Cardiac muscle cell (in vitro differentiated cells and primary cell): Measurements from ENCODE around the gene TNS4. TPM values are rescaled to one million over a fixed set of nuclear protein-coding genes. Genes with fewer than 3 reads are reported as not detected.
A peak's percentile ranks its signal among the peaks of the same experiment; 100 is the strongest.

ENCODE experiments used
- DNase-seq, 2 donors: peaks; one replicate each; pipeline versions ENCODE4 v3.0.0 to v3.0.0-alpha.2; 2010 to 2017; ENCODE audit warnings: low read depth in 1 of 2, low spot score in 1 of 2
- H3K27ac ChIP-seq: fragments of 200-600 bp; sonication (generic); 2 replicates; pipeline ENCODE4 v1.5.1; 2016
- H3K27me3 ChIP-seq: fragments of 200-600 bp; sonication (generic); 2 replicates; pipeline ENCODE4 v1.6.0; 2016; ENCODE audit warnings: control low read depth
- H3K36me3 ChIP-seq: fragments of 200-600 bp; sonication (generic); 2 replicates; pipeline ENCODE4 v1.5.1; 2016; ENCODE audit warnings: control low read depth
- H3K4me1 ChIP-seq: fragments of 200-600 bp; sonication (generic); 2 replicates; pipeline ENCODE4 v1.8.1; 2017; ENCODE audit warnings: low read depth, mild to moderate bottlenecking, mixed run types
- H3K4me3 ChIP-seq: fragments of 200-600 bp; sonication (generic); 2 replicates; pipeline ENCODE4 v1.5.1; 2016; ENCODE audit warnings: mild to moderate bottlenecking
- H3K9me3 ChIP-seq: fragments of 200-600 bp; sonication (generic); 2 replicates; pipeline ENCODE4 v1.5.1; 2017; ENCODE audit warnings: low read depth, mild to moderate bottlenecking, control low read depth
- polyA plus RNA-seq: library from polyadenylated mRNA; unstranded; fragments of >200 nt; fragmentation: Nextera tagmentation; extraction: Ambion mirVana; gene quantifications from 2 replicates; pipeline ENCODE4 v1.2.1, GENCODE V29; 2016
- total RNA-seq: library from RNA; depleted of rRNA; stranded (reverse); fragments of >200 nt; gene quantifications from 2 replicates; pipeline ENCODE4 v1.2.3, GENCODE V29; 2016
- TF ChIP-seq, protein P1 (sequence below): IDR thresholded peaks from 2 replicates; pipeline ENCODE4 v1.5.1; 2012; ENCODE audit warnings: low read depth, mild to moderate bottlenecking, low read length

Gene TNS4
- total and polyA plus RNA-seq, 2 experiments from 2014 or later, result not detected

DNA sequence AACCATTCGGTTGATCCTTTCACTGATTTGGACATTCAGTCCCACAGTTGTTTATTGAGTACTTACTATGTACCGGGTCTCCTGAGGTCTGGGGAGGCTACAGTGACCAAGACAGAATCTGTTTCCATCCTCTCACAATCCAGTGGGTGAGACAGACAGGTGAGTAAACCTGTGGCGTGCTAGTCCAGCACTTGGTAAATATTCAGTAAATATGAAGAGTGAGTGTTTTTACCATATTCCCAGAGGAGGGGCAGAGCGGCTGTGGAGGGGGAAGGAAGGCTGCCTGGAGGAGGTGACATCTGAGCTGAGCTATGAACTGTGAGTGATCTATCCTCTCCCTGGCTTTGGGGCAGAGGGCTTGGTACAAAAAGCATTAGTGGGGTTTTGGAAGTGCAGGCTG, 32.5 kb upstream of the TNS4 start:
- Histone ChIP-seq H3K36me3 (no peaks in the 10 kb centered on the region), H3K9me3 (no peaks in the 10 kb centered on the region), H3K4me3 (no peak overlapping the region), H3K27me3 (no peaks in the 10 kb centered on the region), H3K27ac (peak overlapping the region; percentile 96), H3K4me1 (peaks cover 30% of the 10 kb centered on the region)
- TF ChIP-seq, protein P1, sequence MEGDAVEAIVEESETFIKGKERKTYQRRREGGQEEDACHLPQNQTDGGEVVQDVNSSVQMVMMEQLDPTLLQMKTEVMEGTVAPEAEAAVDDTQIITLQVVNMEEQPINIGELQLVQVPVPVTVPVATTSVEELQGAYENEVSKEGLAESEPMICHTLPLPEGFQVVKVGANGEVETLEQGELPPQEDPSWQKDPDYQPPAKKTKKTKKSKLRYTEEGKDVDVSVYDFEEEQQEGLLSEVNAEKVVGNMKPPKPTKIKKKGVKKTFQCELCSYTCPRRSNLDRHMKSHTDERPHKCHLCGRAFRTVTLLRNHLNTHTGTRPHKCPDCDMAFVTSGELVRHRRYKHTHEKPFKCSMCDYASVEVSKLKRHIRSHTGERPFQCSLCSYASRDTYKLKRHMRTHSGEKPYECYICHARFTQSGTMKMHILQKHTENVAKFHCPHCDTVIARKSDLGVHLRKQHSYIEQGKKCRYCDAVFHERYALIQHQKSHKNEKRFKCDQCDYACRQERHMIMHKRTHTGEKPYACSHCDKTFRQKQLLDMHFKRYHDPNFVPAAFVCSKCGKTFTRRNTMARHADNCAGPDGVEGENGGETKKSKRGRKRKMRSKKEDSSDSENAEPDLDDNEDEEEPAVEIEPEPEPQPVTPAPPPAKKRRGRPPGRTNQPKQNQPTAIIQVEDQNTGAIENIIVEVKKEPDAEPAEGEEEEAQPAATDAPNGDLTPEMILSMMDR, result no peak
- DNase-seq, result no peak

DNA sequence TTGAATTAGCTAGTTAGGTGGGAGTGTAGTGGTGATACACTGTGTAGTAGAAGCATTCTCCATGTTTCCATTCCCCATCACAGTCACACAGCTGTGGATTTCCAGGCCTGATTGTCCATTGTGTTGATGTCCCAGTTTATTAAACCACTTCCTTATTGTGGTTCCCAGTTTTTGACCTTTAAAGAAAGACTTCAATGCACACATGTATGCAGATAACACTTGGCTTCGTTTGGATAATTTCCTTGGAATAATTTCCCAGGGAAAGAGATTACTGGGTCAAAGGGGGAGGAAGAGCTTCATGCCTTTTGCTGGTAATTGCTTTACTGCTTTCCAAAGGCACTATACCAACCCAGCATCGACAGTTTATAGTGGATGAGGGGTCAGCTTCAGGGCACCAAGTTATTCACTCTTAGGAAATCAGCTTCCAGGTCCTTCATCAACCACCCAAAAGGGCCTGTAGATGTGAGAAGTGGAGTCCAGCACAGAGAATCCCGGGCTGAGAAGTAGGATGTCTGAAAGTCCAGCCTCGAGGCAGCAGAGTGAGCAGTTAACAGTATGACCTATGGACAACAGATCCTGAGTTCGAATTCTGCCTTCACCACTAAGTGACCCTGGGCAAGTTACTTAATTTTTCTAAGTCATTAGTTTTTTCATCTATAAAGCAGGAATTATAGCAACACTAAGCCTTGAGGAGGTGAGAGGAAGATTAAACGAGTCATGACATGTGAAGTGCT, 31.3 kb upstream of the TNS4 start:
- peak in 1 of 2 donors; percentile 81 for DNase-seq
- Histone ChIP-seq H3K27ac (no peak overlapping the region), H3K36me3 (no peaks in the 10 kb centered on the region), H3K4me3 (no peak overlapping the region), H3K4me1 (peaks cover 30% of the 10 kb centered on the region), H3K27me3 (no peaks in the 10 kb centered on the region), H3K9me3 (no peaks in the 10 kb centered on the region)
- TF ChIP-seq, protein P1, result no peak

DNA sequence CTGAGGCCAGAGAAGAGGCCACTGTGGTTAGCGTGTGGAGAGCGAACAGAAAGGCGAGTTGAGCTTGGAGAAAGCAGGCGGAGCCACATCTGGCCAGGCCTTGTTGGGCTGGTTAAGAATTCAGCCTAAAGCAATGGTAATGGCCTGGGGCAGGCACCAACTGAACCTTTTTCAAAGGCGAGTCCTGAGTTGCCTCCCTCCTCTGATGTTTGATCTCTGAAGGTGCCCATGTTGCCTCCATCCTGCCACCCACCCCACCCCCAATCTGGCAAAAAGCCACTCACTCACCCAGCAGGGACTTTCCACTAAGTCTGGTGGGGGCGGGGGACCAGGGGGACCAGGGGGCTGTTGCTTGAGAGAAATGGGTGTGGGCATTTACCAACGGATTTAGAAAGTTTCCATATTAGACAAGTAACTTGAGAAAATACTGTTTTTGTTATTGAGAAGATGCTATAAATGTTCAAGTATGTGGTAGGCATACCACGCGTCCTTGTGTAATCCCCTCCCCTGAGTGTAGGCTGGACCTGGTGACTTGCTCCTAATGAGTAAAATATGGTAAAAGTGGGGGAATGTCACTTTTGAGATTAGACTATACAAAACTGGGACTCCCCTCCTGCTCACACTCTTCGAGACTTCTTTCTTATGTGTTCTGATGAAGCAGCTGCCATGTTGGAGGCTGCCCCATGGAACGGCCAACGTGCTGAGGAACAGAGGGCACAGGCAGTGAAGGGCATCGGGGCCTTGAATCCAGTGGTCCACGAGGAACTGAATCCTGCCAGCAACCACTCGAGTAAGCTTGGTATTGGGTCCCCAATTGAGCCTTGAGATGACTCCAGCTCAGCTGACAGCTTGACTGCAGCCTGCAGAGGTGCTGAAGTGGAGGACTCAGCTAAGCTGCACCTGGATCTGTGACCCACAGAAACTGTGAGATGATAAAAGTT, 29.9 kb upstream of the TNS4 start:
- H3K9me3 ChIP-seq, result no peaks in the 10 kb centered on the region
- no peak for DNase-seq
- no peaks in the 10 kb centered on the region for H3K27me3 ChIP-seq
- no peaks in the 10 kb centered on the region for H3K36me3 ChIP-seq
- TF ChIP-seq, protein P1, result no peak
- no peak overlapping the region for H3K27ac ChIP-seq
- H3K4me1 ChIP-seq, result peaks cover 22% of the 10 kb centered on the region
- no peak overlapping the region for H3K4me3 ChIP-seq

DNA sequence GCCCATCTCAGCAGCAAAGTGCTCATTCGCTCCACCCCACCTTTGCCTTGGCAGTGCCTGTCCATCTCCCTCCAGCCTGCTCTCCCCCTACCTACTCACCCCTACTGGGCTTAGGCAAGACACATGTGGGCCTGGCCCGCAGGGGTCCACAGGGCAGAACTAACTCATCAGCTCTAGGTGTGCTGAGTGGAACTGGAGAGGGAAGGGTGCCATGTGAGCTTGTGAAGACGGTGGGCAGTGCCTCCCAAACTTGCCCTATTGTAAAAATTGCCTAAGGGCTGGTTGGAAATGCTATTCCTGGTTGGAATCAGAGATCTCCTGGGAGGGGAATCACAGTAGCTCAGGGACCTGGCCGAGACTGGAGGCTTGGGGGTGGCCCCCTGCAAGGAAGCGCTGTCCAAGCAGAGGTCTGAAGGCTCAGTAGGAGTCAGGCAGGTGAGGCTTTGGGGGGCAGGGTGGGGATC, 29.1 kb upstream of the TNS4 start:
- DNase-seq, result no peak
- no peak overlapping the region for H3K27ac ChIP-seq

DNA sequence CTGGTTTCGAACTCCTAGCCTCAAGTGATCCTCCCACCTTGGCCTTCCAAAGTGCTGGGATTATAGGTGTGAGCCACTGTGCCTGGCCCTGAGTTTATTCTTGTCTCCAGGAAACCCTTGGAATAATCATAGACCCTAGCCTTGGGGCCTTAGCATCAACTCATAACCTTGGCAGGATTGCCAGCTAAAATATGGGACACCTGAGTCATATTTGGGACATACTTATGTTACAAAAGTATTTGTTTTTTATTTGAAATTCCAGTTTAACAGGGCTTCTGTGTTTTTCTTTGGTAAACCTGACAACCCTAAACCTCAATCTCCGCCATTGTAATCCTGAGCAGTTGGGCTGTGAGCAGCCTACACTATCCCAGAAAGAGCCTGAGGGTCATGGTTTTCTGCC, 28.6 kb upstream of the TNS4 start:
- Histone ChIP-seq H3K36me3 (no peaks in the 10 kb centered on the region), H3K27ac (no peak overlapping the region), H3K27me3 (no peaks in the 10 kb centered on the region), H3K4me3 (no peak overlapping the region), H3K9me3 (no peaks in the 10 kb centered on the region), H3K4me1 (peaks cover 11% of the 10 kb centered on the region)
- no peak for DNase-seq
- TF ChIP-seq, protein P1, result no peak

More for the DNA sequence above, 29.1 kb upstream of the TNS4 start:
- Histone ChIP-seq H3K4me3 (no peak overlapping the region), H3K4me1 (peaks cover 15% of the 10 kb centered on the region), H3K27me3 (no peaks in the 10 kb centered on the region), H3K36me3 (no peaks in the 10 kb centered on the region), H3K9me3 (no peaks in the 10 kb centered on the region)
- TF ChIP-seq, protein P1, result no peak
